Measurements from ENCODE around the gene POLD4. TPM values are rescaled to one million over a fixed set of nuclear protein-coding genes. Genes with fewer than 3 reads are reported as not detected.

POLD4 gene
- total RNA-seq, 1 experiment from 2014 or later: 95.1 TPM

- no peak overlapping the region for H3K27ac Mint-ChIP-seq (ENCODE audit: unreplicated experiment)
- H3K9me3 Mint-ChIP-seq (ENCODE audit: low read depth, unreplicated experiment): no peaks in the 10 kb centered on the region
- H3K27me3 Mint-ChIP-seq (ENCODE audit: unreplicated experiment): no peaks in the 10 kb centered on the region
- DNase-seq: no peak
- no TSS peak for BruUV-seq (replicated peaks)
- no peak for TF ChIP-seq CTCF (IDR thresholded peaks at IDR 0.05; ENCODE audit: unreplicated experiment)
- intact Hi-C loops (cut with micrococcal nuclease; ENCODE audit: unreplicated experiment): loop anchor here (5.0 kb wide), 1 partner anchor 42 kb away; the partner anchor contains the start of gene POLD4
- peak overlapping the region; percentile 17 for H3K4me3 Mint-ChIP-seq (ENCODE audit: low read depth, unreplicated experiment)
- H3K4me1 Mint-ChIP-seq (ENCODE audit: low read depth, unreplicated experiment): peaks cover 29% of the 10 kb centered on the region
- CTCF ChIA-PET: no interaction called here
- H3K36me3 Mint-ChIP-seq (ENCODE audit: insufficient read depth, unreplicated experiment): peaks cover 77% of the 10 kb centered on the region
These were observed 40.6 kb upstream of the POLD4 start for GRCh38 chr11:67393990-67394389.

- no peak overlapping the region for H3K27ac Mint-ChIP-seq (ENCODE audit: unreplicated experiment)
- DNase-seq: no peak
- peak overlapping the region; percentile 17 for H3K4me3 Mint-ChIP-seq (ENCODE audit: low read depth, unreplicated experiment)
- CTCF ChIA-PET: no interaction called here
- TF ChIP-seq CTCF (IDR thresholded peaks at IDR 0.05; ENCODE audit: unreplicated experiment): no peak
- intact Hi-C loops (cut with micrococcal nuclease; ENCODE audit: unreplicated experiment): loop anchor here (5.0 kb wide), 1 partner anchor 41 kb away; the partner anchor contains the start of gene POLD4
- peaks cover 72% of the 10 kb centered on the region for H3K36me3 Mint-ChIP-seq (ENCODE audit: insufficient read depth, unreplicated experiment)
- H3K27me3 Mint-ChIP-seq (ENCODE audit: unreplicated experiment): no peaks in the 10 kb centered on the region
- TSS peak; percentile 34 for BruUV-seq (replicated peaks)
- peaks cover 31% of the 10 kb centered on the region for H3K4me1 Mint-ChIP-seq (ENCODE audit: low read depth, unreplicated experiment)
- H3K9me3 Mint-ChIP-seq (ENCODE audit: low read depth, unreplicated experiment): no peaks in the 10 kb centered on the region
These were observed 40.1 kb upstream of the POLD4 start for GRCh38 chr11:67393437-67393836.

- H3K4me1 Mint-ChIP-seq (ENCODE audit: low read depth, unreplicated experiment): peaks cover 31% of the 10 kb centered on the region
- H3K36me3 Mint-ChIP-seq (ENCODE audit: insufficient read depth, unreplicated experiment): peaks cover 61% of the 10 kb centered on the region
- peak overlapping the region; percentile 73 for H3K27ac Mint-ChIP-seq (ENCODE audit: unreplicated experiment)
- no peak for DNase-seq
- peak overlapping the region; percentile 91 for H3K4me3 Mint-ChIP-seq (ENCODE audit: low read depth, unreplicated experiment)
- no peak for TF ChIP-seq CTCF (IDR thresholded peaks at IDR 0.05; ENCODE audit: unreplicated experiment)
- intact Hi-C loops (cut with micrococcal nuclease; ENCODE audit: unreplicated experiment): loop anchor here (5.0 kb wide), 1 partner anchor 40 kb away; the partner anchor contains the start of gene POLD4
- no peaks in the 10 kb centered on the region for H3K9me3 Mint-ChIP-seq (ENCODE audit: low read depth, unreplicated experiment)
- CTCF ChIA-PET: interaction anchor here (0.7 to 1.7 kb wide), 9 partner anchors 9 to 60 kb away, joined by 3 to 9 read pairs (median 5); partner anchors contain the start of genes CORO1B, POLD4 and PPP1CA
- no peaks in the 10 kb centered on the region for H3K27me3 Mint-ChIP-seq (ENCODE audit: unreplicated experiment)
- no TSS peak for BruUV-seq (replicated peaks)
These were observed 38.9 kb upstream of the POLD4 start for GRCh38 chr11:67392183-67392715.

- Mint-ChIP-seq H3K36me3 (ENCODE audit: insufficient read depth, unreplicated experiment) (peaks cover 55% of the 10 kb centered on the region), H3K27me3 (ENCODE audit: unreplicated experiment) (no peaks in the 10 kb centered on the region), H3K4me1 (ENCODE audit: low read depth, unreplicated experiment) (peaks cover 31% of the 10 kb centered on the region), H3K4me3 (ENCODE audit: low read depth, unreplicated experiment) (peak within 1 kb of the TSS; percentile 91), H3K9me3 (ENCODE audit: low read depth, unreplicated experiment) (no peaks in the 10 kb centered on the region), H3K27ac (ENCODE audit: unreplicated experiment) (peak within 1 kb of the TSS; percentile 73)
- TF ChIP-seq CTCF (IDR thresholded peaks at IDR 0.05; ENCODE audit: unreplicated experiment): no peak
- intact Hi-C loops (cut with micrococcal nuclease; ENCODE audit: unreplicated experiment): loop anchor here (5.0 kb wide), 1 partner anchor 39 kb away; the partner anchor contains the start of gene POLD4
- TSS peak; percentile 70 for BruUV-seq (replicated peaks)
- CTCF ChIA-PET: interaction anchor here (0.8 to 1.7 kb wide), 9 partner anchors 9 to 114 kb away, joined by 3 to 9 read pairs (median 3); partner anchors contain the start of genes PITPNM1, POLD4 and PPP1CA
- peak; percentile 94 for DNase-seq
These were observed 38.2 kb upstream of the POLD4 start, which contains the start of gene RAD9A for GRCh38 chr11:67391304-67392182. TSS of gene RAD9A (plus strand) at chr11:67391986. CDS start at chr11:67392045, 59 bp downstream.
